HepG2 (cell line): ENCODE results near the gene GFER. TPM values are rescaled to one million over a fixed set of nuclear protein-coding genes. Genes with fewer than 3 reads are reported as not detected.

Experiments used
- ARNT ChIP-seq: fragments of 450-650 bp; IDR thresholded peaks from 2 replicates; pipeline ENCODE4 v1.6.1; 2017
- DMAP1 ChIP-seq: IDR thresholded peaks from 2 replicates; pipeline ENCODE4 v1.6.1; 2016
- FOXK2 ChIP-seq: fragments of 450-650 bp; IDR thresholded peaks from 2 replicates; pipeline ENCODE4 v1.6.1; 2016
- GABPB1 ChIP-seq: IDR thresholded peaks from 2 replicates; pipeline ENCODE4 v1.6.1; 2016; ENCODE audit warnings: mild to moderate bottlenecking, missing genetic modification reagents, moderate library complexity, missing compliant biosample characterization
- HCFC1 ChIP-seq: fragments of 150-350 bp; IDR thresholded peaks from 2 replicates; pipeline ENCODE4 v1.6.1; 2014; ENCODE audit warnings: low read depth, low read length
- HOXA5 ChIP-seq: sonication (generic); formaldehyde crosslinking; IDR thresholded peaks from 2 replicates; pipeline ENCODE4 v1.4.0; 2020; ENCODE audit warnings: missing genetic modification reagents
- MAZ ChIP-seq, 2 experiments: sonication (generic) in 1 of 2; formaldehyde crosslinking in 1 of 2; IDR thresholded peaks; 2 replicates each; pipeline versions ENCODE4 v1.5.0 to v1.6.1; 2012 to 2020; ENCODE audit warnings: low read depth in 2 of 2, mild to moderate bottlenecking in 2 of 2, borderline replicate concordance in 1 of 2, improper control_type of control experiment in 1 of 2, low read length in 1 of 2, missing genetic modification reagents in 1 of 2, moderate library complexity in 1 of 2
- MED8 ChIP-seq: sonication (generic); formaldehyde crosslinking; IDR thresholded peaks from 2 replicates; pipeline ENCODE4 v1.8.1; 2023; ENCODE audit warnings: mild to moderate bottlenecking, missing genetic modification reagents; ENCODE audit not compliant: insufficient replicate concordance
- NR2C2 ChIP-seq: sonication (generic); formaldehyde crosslinking; IDR thresholded peaks from 2 replicates; pipeline ENCODE4 v1.4.0; 2020; ENCODE audit warnings: missing genetic modification reagents, mild to moderate bottlenecking, moderate library complexity, borderline replicate concordance
- SRY ChIP-seq: sonication (generic); formaldehyde crosslinking; IDR thresholded peaks from 2 replicates; pipeline ENCODE4 v1.8.0; 2022; ENCODE audit warnings: mild to moderate bottlenecking, missing genetic modification reagents
- ZNF441 ChIP-seq: sonication (generic); formaldehyde crosslinking; IDR thresholded peaks from 2 replicates; pipeline ENCODE4 v1.7.0; 2021; ENCODE audit warnings: missing genetic modification reagents, borderline replicate concordance
- ZNF639 ChIP-seq: conservative IDR thresholded peaks from 2 replicates; pipeline ENCODE4 v1.6.1; 2018; ENCODE audit warnings: missing genetic modification reagents
- ZNF746 ChIP-seq: sonication (generic); formaldehyde crosslinking; IDR thresholded peaks from 2 replicates; pipeline ENCODE4 v1.8.0; 2022; ENCODE audit warnings: mild to moderate bottlenecking, missing genetic modification reagents
- ZNF768 ChIP-seq: sonication (generic); formaldehyde crosslinking; IDR thresholded peaks from 2 replicates; pipeline ENCODE4 v1.4.0; 2020; ENCODE audit warnings: missing genetic modification reagents
- ZSCAN31 ChIP-seq: sonication (generic); formaldehyde crosslinking; IDR thresholded peaks from 2 replicates; pipeline ENCODE4 v1.5.0; 2020; ENCODE audit warnings: low read depth, mild to moderate bottlenecking, missing genetic modification reagents
- polyA plus RNA-seq, 8 experiments: library from polyadenylated mRNA; depleted of rRNA in 3 of 8; stranded (reverse) in 7 of 8; unstranded in 1 of 8; fragments of >200 nt; fragmentation: Illumina TruSeq in 4 of 8; extraction: Trizol in 4 of 8; gene quantifications; 2 replicates each; pipeline versions ENCODE4 v1.2.1 to v1.2.3, GENCODE V29; 2011 to 2016; ENCODE audit warnings: low read depth in 4 of 8, missing spikeins in 1 of 8, mixed read lengths in 1 of 8; ENCODE audit not compliant: insufficient read depth in 1 of 8
- total RNA-seq, 5 experiments: library from RNA; depleted of rRNA; stranded (reverse); fragments of >200 nt; fragmentation: Illumina TruSeq; extraction: Trizol; gene quantifications; 2 replicates each; pipeline ENCODE4 v1.2.3, GENCODE V29; 2016; ENCODE audit warnings: low read depth in 1 of 5
- TF ChIP-seq, protein P1 (sequence below): sonication (generic); formaldehyde crosslinking; IDR thresholded peaks from 2 replicates; pipeline ENCODE4 v1.9.0; 2021; ENCODE audit warnings: mild to moderate bottlenecking, missing genetic modification reagents
- TF ChIP-seq, protein P2 (sequence below): sonication (generic); formaldehyde crosslinking; IDR thresholded peaks from 2 replicates; pipeline ENCODE4 v1.4.0; 2020; ENCODE audit warnings: missing genetic modification reagents
- TF ChIP-seq, protein P3 (sequence below): IDR thresholded peaks from 2 replicates; pipeline ENCODE4 v1.6.1; 2016; ENCODE audit warnings: mild to moderate bottlenecking

The GFER gene
- total and polyA plus RNA-seq, 2 of the 13 experiments (the other 11 are each of a cell fraction or from before 2014, with no cell fraction given): 28.6 to 71.7 TPM

DNA sequence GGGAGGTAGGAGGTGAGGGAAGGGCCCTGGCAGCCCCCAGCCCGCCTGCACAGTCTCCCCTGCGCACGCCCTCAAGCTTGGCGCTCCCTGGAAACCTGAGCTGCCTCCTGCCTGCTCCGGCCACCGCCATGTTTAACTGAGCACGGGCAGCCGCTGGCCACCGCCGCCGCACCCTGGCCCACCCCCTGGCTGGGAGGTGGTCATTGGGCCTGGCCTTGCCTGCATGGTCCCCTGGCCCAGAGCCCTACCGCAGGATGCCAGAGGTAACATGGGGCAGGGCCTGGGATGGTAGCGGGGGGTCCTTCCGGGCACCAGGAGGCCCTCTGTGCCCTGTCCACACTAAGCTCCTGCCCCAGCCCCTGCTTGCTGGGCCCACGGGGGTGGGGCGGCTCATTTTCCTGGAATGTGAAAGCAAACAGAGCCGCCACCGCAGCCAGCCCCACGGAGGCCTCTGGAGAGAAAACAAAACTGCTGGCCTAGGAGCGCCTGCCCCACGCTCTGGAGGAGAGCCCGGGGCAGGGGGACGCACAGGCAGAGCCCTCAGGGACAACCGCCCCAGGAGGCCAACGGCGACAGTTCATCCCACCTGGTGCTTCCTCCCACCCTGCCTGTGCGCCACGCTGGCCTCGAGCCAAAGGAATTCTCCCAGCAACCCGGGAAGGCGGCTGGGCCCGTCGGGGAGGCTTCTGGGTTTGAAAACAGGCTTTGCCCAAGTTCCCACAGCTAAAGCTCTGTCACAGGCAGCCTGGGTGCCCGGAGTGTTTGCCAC, 51.6 kb downstream of the GFER start (continued):
- TF ChIP-seq, protein P1, sequence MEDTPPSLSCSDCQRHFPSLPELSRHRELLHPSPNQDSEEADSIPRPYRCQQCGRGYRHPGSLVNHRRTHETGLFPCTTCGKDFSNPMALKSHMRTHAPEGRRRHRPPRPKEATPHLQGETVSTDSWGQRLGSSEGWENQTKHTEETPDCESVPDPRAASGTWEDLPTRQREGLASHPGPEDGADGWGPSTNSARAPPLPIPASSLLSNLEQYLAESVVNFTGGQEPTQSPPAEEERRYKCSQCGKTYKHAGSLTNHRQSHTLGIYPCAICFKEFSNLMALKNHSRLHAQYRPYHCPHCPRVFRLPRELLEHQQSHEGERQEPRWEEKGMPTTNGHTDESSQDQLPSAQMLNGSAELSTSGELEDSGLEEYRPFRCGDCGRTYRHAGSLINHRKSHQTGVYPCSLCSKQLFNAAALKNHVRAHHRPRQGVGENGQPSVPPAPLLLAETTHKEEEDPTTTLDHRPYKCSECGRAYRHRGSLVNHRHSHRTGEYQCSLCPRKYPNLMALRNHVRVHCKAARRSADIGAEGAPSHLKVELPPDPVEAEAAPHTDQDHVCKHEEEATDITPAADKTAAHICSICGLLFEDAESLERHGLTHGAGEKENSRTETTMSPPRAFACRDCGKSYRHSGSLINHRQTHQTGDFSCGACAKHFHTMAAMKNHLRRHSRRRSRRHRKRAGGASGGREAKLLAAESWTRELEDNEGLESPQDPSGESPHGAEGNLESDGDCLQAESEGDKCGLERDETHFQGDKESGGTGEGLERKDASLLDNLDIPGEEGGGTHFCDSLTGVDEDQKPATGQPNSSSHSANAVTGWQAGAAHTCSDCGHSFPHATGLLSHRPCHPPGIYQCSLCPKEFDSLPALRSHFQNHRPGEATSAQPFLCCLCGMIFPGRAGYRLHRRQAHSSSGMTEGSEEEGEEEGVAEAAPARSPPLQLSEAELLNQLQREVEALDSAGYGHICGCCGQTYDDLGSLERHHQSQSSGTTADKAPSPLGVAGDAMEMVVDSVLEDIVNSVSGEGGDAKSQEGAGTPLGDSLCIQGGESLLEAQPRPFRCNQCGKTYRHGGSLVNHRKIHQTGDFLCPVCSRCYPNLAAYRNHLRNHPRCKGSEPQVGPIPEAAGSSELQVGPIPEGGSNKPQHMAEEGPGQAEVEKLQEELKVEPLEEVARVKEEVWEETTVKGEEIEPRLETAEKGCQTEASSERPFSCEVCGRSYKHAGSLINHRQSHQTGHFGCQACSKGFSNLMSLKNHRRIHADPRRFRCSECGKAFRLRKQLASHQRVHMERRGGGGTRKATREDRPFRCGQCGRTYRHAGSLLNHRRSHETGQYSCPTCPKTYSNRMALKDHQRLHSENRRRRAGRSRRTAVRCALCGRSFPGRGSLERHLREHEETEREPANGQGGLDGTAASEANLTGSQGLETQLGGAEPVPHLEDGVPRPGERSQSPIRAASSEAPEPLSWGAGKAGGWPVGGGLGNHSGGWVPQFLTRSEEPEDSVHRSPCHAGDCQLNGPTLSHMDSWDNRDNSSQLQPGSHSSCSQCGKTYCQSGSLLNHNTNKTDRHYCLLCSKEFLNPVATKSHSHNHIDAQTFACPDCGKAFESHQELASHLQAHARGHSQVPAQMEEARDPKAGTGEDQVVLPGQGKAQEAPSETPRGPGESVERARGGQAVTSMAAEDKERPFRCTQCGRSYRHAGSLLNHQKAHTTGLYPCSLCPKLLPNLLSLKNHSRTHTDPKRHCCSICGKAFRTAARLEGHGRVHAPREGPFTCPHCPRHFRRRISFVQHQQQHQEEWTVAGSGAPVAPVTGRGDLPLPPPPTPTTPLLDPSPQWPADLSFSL (CRISPR knock-in tag): no peak
- TF ChIP-seq GABPB1 (CRISPR knock-in tag) (peak; percentile 79), SRY (CRISPR knock-in tag) (peak; percentile 32; the same call in 1 of the 2 replicates), ARNT (no peak), ZNF441 (CRISPR knock-in tag) (no peak), FOXK2 (no peak), DMAP1 (peak; percentile 91), MAZ (IDR thresholded peaks at IDR 0.05; ENCODE audit: borderline replicate concordance, low read depth, low read length) (peak; percentile 92), MAZ (CRISPR knock-in tag; IDR thresholded peaks at IDR 0.05; ENCODE audit: low read depth) (peak; percentile 85), ZNF768 (CRISPR knock-in tag) (0 out of 2 replicates have a peak, but pooled peaks have one; percentile 44), ZNF746 (CRISPR knock-in tag) (peak; percentile 85), ZSCAN31 (CRISPR knock-in tag) (peak; percentile 81; the same call in 1 of the 2 replicates), ZNF639 (peak; percentile 76; the same call in 1 of the 2 replicates), HOXA5 (CRISPR knock-in tag) (peak; percentile 75; the same call in 1 of the 2 replicates), NR2C2 (CRISPR knock-in tag) (no peak), HCFC1 (no peak), MED8 (peak; percentile 85)
- TF ChIP-seq, protein P2, sequence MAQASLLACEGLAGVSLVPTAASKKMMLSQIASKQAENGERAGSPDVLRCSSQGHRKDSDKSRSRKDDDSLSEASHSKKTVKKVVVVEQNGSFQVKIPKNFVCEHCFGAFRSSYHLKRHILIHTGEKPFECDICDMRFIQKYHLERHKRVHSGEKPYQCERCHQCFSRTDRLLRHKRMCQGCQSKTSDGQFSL (CRISPR knock-in tag): no peak; the same call in 1 of the 2 replicates
- TF ChIP-seq, protein P3, sequence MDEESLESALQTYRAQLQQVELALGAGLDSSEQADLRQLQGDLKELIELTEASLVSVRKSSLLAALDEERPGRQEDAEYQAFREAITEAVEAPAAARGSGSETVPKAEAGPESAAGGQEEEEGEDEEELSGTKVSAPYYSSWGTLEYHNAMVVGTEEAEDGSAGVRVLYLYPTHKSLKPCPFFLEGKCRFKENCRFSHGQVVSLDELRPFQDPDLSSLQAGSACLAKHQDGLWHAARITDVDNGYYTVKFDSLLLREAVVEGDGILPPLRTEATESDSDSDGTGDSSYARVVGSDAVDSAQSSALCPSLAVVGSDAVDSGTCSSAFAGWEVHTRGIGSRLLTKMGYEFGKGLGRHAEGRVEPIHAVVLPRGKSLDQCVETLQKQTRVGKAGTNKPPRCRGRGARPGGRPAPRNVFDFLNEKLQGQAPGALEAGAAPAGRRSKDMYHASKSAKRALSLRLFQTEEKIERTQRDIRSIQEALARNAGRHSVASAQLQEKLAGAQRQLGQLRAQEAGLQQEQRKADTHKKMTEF (CRISPR knock-in tag): peak; percentile 89
